ENCODE results near the gene AGFG1.

DNA sequence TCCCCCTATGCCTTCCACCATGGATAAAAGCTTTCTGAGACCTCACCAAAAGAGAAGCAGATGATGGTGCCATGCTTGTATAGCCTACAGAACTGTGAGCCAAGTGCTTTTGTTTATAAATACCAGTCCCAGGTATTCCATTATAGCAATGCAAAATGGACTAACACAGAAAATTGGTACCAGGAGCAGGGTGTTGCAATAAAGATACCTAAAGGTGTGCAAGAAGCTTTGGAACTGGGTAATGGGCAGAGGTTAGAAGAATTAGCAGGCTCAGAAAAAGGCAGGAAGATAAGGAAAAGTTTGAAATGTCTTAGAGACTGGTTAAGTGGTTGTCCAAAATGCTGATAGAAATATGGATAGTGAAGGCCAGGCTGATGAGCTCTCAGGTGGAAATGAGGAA is 110.4 kb downstream of the AGFG1 start:
- TF ChIP-seq, protein P1, sequence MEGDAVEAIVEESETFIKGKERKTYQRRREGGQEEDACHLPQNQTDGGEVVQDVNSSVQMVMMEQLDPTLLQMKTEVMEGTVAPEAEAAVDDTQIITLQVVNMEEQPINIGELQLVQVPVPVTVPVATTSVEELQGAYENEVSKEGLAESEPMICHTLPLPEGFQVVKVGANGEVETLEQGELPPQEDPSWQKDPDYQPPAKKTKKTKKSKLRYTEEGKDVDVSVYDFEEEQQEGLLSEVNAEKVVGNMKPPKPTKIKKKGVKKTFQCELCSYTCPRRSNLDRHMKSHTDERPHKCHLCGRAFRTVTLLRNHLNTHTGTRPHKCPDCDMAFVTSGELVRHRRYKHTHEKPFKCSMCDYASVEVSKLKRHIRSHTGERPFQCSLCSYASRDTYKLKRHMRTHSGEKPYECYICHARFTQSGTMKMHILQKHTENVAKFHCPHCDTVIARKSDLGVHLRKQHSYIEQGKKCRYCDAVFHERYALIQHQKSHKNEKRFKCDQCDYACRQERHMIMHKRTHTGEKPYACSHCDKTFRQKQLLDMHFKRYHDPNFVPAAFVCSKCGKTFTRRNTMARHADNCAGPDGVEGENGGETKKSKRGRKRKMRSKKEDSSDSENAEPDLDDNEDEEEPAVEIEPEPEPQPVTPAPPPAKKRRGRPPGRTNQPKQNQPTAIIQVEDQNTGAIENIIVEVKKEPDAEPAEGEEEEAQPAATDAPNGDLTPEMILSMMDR (IDR thresholded peaks at IDR 0.05) = no peak
- no peak for TF ChIP-seq EZH2 (IDR thresholded peaks at IDR 0.05; ENCODE audit: borderline replicate concordance, insufficient read depth, low read depth, low read length, poor library complexity, severe bottlenecking)

Measured in B cell (primary cell).